Measurements from ENCODE around the gene SPATA46. TPM values are rescaled to one million over a fixed set of nuclear protein-coding genes. Genes with fewer than 3 reads are reported as not detected.

SPATA46 gene
- not detected for total RNA-seq

- Histone ChIP-seq H3K9me3 (no peaks in the 10 kb centered on the region), H3K4me1 (peaks cover 9 to 24% (median 16%) of the 10 kb centered on the region in 4 donors), H3K27ac (no peak within 1 kb of the TSS), H3K4me3 (no peak within 1 kb of the TSS), H3K36me3 (no peaks in the 10 kb centered on the region), H3K27me3 (no peaks in the 10 kb centered on the region)
- DNase-seq, result no peak
- TF ChIP-seq POLR2AphosphoS5 (IDR thresholded peaks at IDR 0.05) (no peak), POLR2A (IDR thresholded peaks at IDR 0.05) (no peak), EP300 (IDR thresholded peaks at IDR 0.05; ENCODE audit: low read depth) (no peak), CTCF (IDR thresholded peaks at IDR 0.05) (no peak)
- WGBS, 2 donors (ENCODE audit: low coverage in 1 of 2), result 89 to 95% methylated on average over 5 of the region's 5 CpGs
- intact Hi-C loops (cut with DNase I; ENCODE audit: low total_unique reads) (no loop called here), in situ Hi-C loops (cut with MboI; ENCODE audit: low pct_ligation_motif_present in 1 of 4, low pct_unique_long_range_greater_than_20kb in 1 of 4, low sequenced_read_pairs in 3 of 4) (loop anchor here in 1 of 4 donors (25.0 kb wide), 1 partner anchor 589 kb away; no protein-coding TSS in a partner anchor)
Measured at GRCh38 chr1:162376691-162377090, at the start of gene SPATA46. Gene SPATA46 (minus strand): TSS chr1:162376854. CDS start chr1:162376790, 64 bp downstream.

GRCh38 chr1:162422662-162423375 lies 46.2 kb upstream of the SPATA46 start:
- Histone ChIP-seq H3K36me3 (peaks cover 0 to 4% (median 0%) of the 10 kb centered on the region in 4 donors), H3K4me1 (peaks cover 0 to 25% (median 12%) of the 10 kb centered on the region in 4 donors), H3K27me3 (no peaks in the 10 kb centered on the region), H3K27ac (no peak overlapping the region), H3K9me3 (no peaks in the 10 kb centered on the region), H3K4me3 (no peak overlapping the region)
- DNase-seq, result no peak
- intact Hi-C loops (cut with DNase I; ENCODE audit: low total_unique reads) (no loop called here), in situ Hi-C loops (cut with MboI; ENCODE audit: low pct_ligation_motif_present in 1 of 4, low pct_unique_long_range_greater_than_20kb in 1 of 4, low sequenced_read_pairs in 3 of 4) (no loop called here)
- 57 to 79% methylated on average over 4 to 10 of the region's 10 CpGs for WGBS, 2 donors (ENCODE audit: low coverage in 1 of 2)
- no peak for TF ChIP-seq POLR2AphosphoS5 (IDR thresholded peaks at IDR 0.05)
- no peak for TF ChIP-seq EP300 (IDR thresholded peaks at IDR 0.05; ENCODE audit: low read depth)
- no peak for TF ChIP-seq POLR2A (IDR thresholded peaks at IDR 0.05)
- TF ChIP-seq CTCF (IDR thresholded peaks at IDR 0.05), result no peak

GRCh38 chr1:162421258-162422164 lies 44.9 kb upstream of the SPATA46 start:
- WGBS, 2 donors (ENCODE audit: low coverage in 1 of 2), result 32 to 38% methylated on average over 3 to 5 of the region's 5 CpGs
- H3K4me1 ChIP-seq, result peaks cover 0 to 25% (median 12%) of the 10 kb centered on the region in 4 donors
- peak overlapping the region in 2 of 4 donors; percentile 81 to 84 for H3K27ac ChIP-seq
- no peaks in the 10 kb centered on the region for H3K27me3 ChIP-seq
- in situ Hi-C loops (cut with MboI; ENCODE audit: low pct_ligation_motif_present in 1 of 4, low pct_unique_long_range_greater_than_20kb in 1 of 4, low sequenced_read_pairs in 3 of 4) (no loop called here), intact Hi-C loops (cut with DNase I; ENCODE audit: low total_unique reads) (no loop called here)
- no peak for DNase-seq
- peaks cover 0 to 4% (median 0%) of the 10 kb centered on the region in 4 donors for H3K36me3 ChIP-seq
- H3K9me3 ChIP-seq, result no peaks in the 10 kb centered on the region
- TF ChIP-seq POLR2AphosphoS5 (IDR thresholded peaks at IDR 0.05) (peak in 1 of 3 donors; percentile 7), POLR2A (IDR thresholded peaks at IDR 0.05) (no peak), CTCF (IDR thresholded peaks at IDR 0.05) (no peak), EP300 (IDR thresholded peaks at IDR 0.05; ENCODE audit: low read depth) (no peak)
- peak overlapping the region in 1 of 4 donors; percentile 24 for H3K4me3 ChIP-seq

- Histone ChIP-seq H3K27me3 (no peaks in the 10 kb centered on the region), H3K36me3 (peaks cover 0 to 4% (median 0%) of the 10 kb centered on the region in 4 donors), H3K4me3 (peak overlapping the region in 2 of 4 donors; percentile 8 to 24), H3K4me1 (peaks cover 0 to 25% (median 12%) of the 10 kb centered on the region in 4 donors), H3K9me3 (no peaks in the 10 kb centered on the region), H3K27ac (peak overlapping the region; percentile 64 to 84 (median 82))
- in situ Hi-C loops (cut with MboI; ENCODE audit: low pct_ligation_motif_present in 1 of 4, low pct_unique_long_range_greater_than_20kb in 1 of 4, low sequenced_read_pairs in 3 of 4), result no loop called here
- 72 to 88% methylated on average over 2 to 3 of the region's 3 CpGs for WGBS, 2 donors (ENCODE audit: low coverage in 1 of 2)
- no peak for TF ChIP-seq POLR2A (IDR thresholded peaks at IDR 0.05)
- TF ChIP-seq CTCF (IDR thresholded peaks at IDR 0.05), result no peak
- TF ChIP-seq POLR2AphosphoS5 (IDR thresholded peaks at IDR 0.05), result no peak
- TF ChIP-seq EP300 (IDR thresholded peaks at IDR 0.05; ENCODE audit: low read depth), result no peak
- DNase-seq, result no peak
- intact Hi-C loops (cut with DNase I; ENCODE audit: low total_unique reads), result no loop called here
Measured at GRCh38 chr1:162420120-162420519, 43.5 kb upstream of the SPATA46 start.
